IPS-20b (cell line): ENCODE results near the gene MBD3L5.
"Not testable (repeated sequence)": the region's sequence is repeated elsewhere in the genome, so short reads cannot be mapped to it uniquely, and the experiment has no call there.

Source experiments
- H3K27ac ChIP-seq: one replicate; pipeline ENCODE4 v1.5.1; 2013; ENCODE audit warnings: low read length
- H3K27me3 ChIP-seq: 2 replicates; pipeline ENCODE4 v1.6.1; 2013; ENCODE audit warnings: mild to moderate bottlenecking, low read length, inconsistent platforms; ENCODE audit not compliant: insufficient read depth
- H3K36me3 ChIP-seq: 2 replicates; pipeline ENCODE4 v1.6.1; 2013; ENCODE audit warnings: low read depth, mild to moderate bottlenecking, inconsistent platforms, low read length, moderate library complexity; ENCODE audit not compliant: insufficient read depth
- H3K4me1 ChIP-seq: 2 replicates; pipeline ENCODE4 v1.6.1; 2013; ENCODE audit warnings: mild to moderate bottlenecking, control low read depth, inconsistent platforms, low read length, moderate library complexity; ENCODE audit not compliant: insufficient read depth
- H3K4me3 ChIP-seq: 2 replicates; pipeline ENCODE4 v1.5.1; 2013; ENCODE audit warnings: mild to moderate bottlenecking, low read length, inconsistent platforms
- H3K9ac ChIP-seq: 2 replicates; pipeline ENCODE4 v1.6.1; 2013; ENCODE audit warnings: low read depth, mild to moderate bottlenecking, inconsistent platforms, low read length, moderate library complexity
- H3K9me3 ChIP-seq: 2 replicates; pipeline ENCODE4 v1.6.1; 2013; ENCODE audit warnings: mild to moderate bottlenecking, low read depth, low read length, inconsistent platforms; ENCODE audit not compliant: insufficient read depth

Gene MBD3L5

GRCh38 chr19:7007859-7008258, 22.5 kb upstream of the MBD3L5 start:
- no peak overlapping the region for H3K27ac ChIP-seq

GRCh38 chr19:7010722-7011593, 19.4 kb upstream of the MBD3L5 start:
- no peak overlapping the region for H3K27ac ChIP-seq

More at GRCh38 chr19:7007859-7008258, 22.5 kb upstream of the MBD3L5 start:
- H3K4me3 ChIP-seq: no peak overlapping the region
- H3K4me1 ChIP-seq: no peaks in the 10 kb centered on the region
- H3K27me3 ChIP-seq: no peaks in the 10 kb centered on the region
- peaks cover 70% of the 10 kb centered on the region for H3K9me3 ChIP-seq
- no peak overlapping the region for H3K9ac ChIP-seq
- no peaks in the 10 kb centered on the region for H3K36me3 ChIP-seq

GRCh38 chr19:7013678-7014077, 16.7 kb upstream of the MBD3L5 start:
- peaks cover 85% of the 10 kb centered on the region for H3K9me3 ChIP-seq

More at GRCh38 chr19:7010722-7011593, 19.4 kb upstream of the MBD3L5 start:
- H3K27me3 ChIP-seq: no peaks in the 10 kb centered on the region
- H3K36me3 ChIP-seq: no peaks in the 10 kb centered on the region
- H3K9ac ChIP-seq: no peak overlapping the region
- no peaks in the 10 kb centered on the region for H3K4me1 ChIP-seq
- H3K9me3 ChIP-seq: peaks cover 78% of the 10 kb centered on the region
- H3K4me3 ChIP-seq: no peak overlapping the region

GRCh38 chr19:7018828-7019227, 11.6 kb upstream of the MBD3L5 start:
- H3K36me3 ChIP-seq: no peaks in the 10 kb centered on the region
- H3K27ac ChIP-seq: no peak overlapping the region
- no peaks in the 10 kb centered on the region for H3K4me1 ChIP-seq
- H3K27me3 ChIP-seq: no peaks in the 10 kb centered on the region
- no peak overlapping the region for H3K9ac ChIP-seq
- peaks cover 47% of the 10 kb centered on the region for H3K9me3 ChIP-seq
- no peak overlapping the region for H3K4me3 ChIP-seq

More at GRCh38 chr19:7013678-7014077, 16.7 kb upstream of the MBD3L5 start:
- Histone ChIP-seq H3K9ac (no peak overlapping the region), H3K36me3 (no peaks in the 10 kb centered on the region), H3K27me3 (no peaks in the 10 kb centered on the region), H3K4me1 (no peaks in the 10 kb centered on the region), H3K27ac (no peak overlapping the region), H3K4me3 (no peak overlapping the region)

- not testable (repeated sequence) for H3K27ac ChIP-seq, H3K4me3 ChIP-seq, H3K4me1 ChIP-seq, H3K27me3 ChIP-seq, H3K9ac ChIP-seq, H3K36me3 ChIP-seq
- peaks cover 25% of the 10 kb centered on the region for H3K9me3 ChIP-seq
These were observed 9.0 kb upstream of the MBD3L5 start, which contains the start of gene MBD3L2B for GRCh38 chr19:7021331-7021730. Gene MBD3L2B, minus strand, starts transcription at chr19:7021431. Its CDS starts 34 bp downstream, at chr19:7021397.

GRCh38 chr19:7028790-7029189, 1.6 kb upstream of the MBD3L5 start:
- not testable (repeated sequence) for H3K36me3 ChIP-seq, H3K9ac ChIP-seq, H3K27ac ChIP-seq, H3K4me1 ChIP-seq, H3K9me3 ChIP-seq, H3K4me3 ChIP-seq, H3K27me3 ChIP-seq

GRCh38 chr19:7040079-7040478, 9.7 kb downstream of the MBD3L5 start, which contains the start of gene MBD3L4:
Gene MBD3L4, minus strand, starts transcription at chr19:7040179. Its CDS starts 35 bp downstream, at chr19:7040144.
- H3K4me3 ChIP-seq, H3K9me3 ChIP-seq, H3K4me1 ChIP-seq, H3K27me3 ChIP-seq, H3K9ac ChIP-seq, H3K36me3 ChIP-seq, H3K27ac ChIP-seq: not testable (repeated sequence)

GRCh38 chr19:7041563-7041962, 11.2 kb downstream of the MBD3L5 start:
- not testable (repeated sequence) for H3K9ac ChIP-seq, H3K27me3 ChIP-seq, H3K9me3 ChIP-seq, H3K4me3 ChIP-seq, H3K4me1 ChIP-seq, H3K36me3 ChIP-seq, H3K27ac ChIP-seq

GRCh38 chr19:7049021-7049420, 18.6 kb downstream of the MBD3L5 start, which contains the start of gene MBD3L2:
Gene MBD3L2, plus strand, starts transcription at chr19:7049321. Its CDS starts 53 bp downstream, at chr19:7049374.
- not testable (repeated sequence) for H3K4me1 ChIP-seq, H3K27ac ChIP-seq, H3K9ac ChIP-seq, H3K27me3 ChIP-seq, H3K4me3 ChIP-seq, H3K9me3 ChIP-seq, H3K36me3 ChIP-seq

- not testable (repeated sequence) for H3K36me3 ChIP-seq, H3K27me3 ChIP-seq, H3K4me1 ChIP-seq, H3K9me3 ChIP-seq, H3K4me3 ChIP-seq, H3K9ac ChIP-seq, H3K27ac ChIP-seq
These were observed 21.0 kb downstream of the MBD3L5 start for GRCh38 chr19:7051421-7051820.

GRCh38 chr19:7052896-7053295, 22.5 kb downstream of the MBD3L5 start:
- not testable (repeated sequence) for H3K4me3 ChIP-seq, H3K9me3 ChIP-seq, H3K36me3 ChIP-seq, H3K9ac ChIP-seq, H3K27ac ChIP-seq, H3K27me3 ChIP-seq, H3K4me1 ChIP-seq

GRCh38 chr19:7054635-7055368, 24.4 kb downstream of the MBD3L5 start:
- H3K9ac ChIP-seq, H3K27me3 ChIP-seq, H3K4me3 ChIP-seq, H3K4me1 ChIP-seq, H3K9me3 ChIP-seq, H3K27ac ChIP-seq, H3K36me3 ChIP-seq: not testable (repeated sequence)
